K562 (cell line): Measurements from ENCODE around the gene PPP1R14C. TPM values are rescaled to one million over a fixed set of nuclear protein-coding genes. Genes with fewer than 3 reads are reported as not detected.

Source experiments
- ATAC-seq: fragments of 200-7000 bp; cut with Tn5 transposase; 3 replicates; pipeline ENCODE4 v1.9.1; 2020; ENCODE audit warnings: moderate library complexity
- BruUV-seq: library from RNA; stranded (reverse); fragments of 400-500 nt; replicated peaks from 2 replicates; lab custom pipeline; 2021; lab: Mats Ljungman, UMichigan
- CTCF ChIA-PET: fragments of 300-600 bp; formaldehyde crosslinking; extraction: SDS; loops from one replicate; lab custom pipeline; 2021; ENCODE audit warnings: low intra/inter-chr PET ratio; lab: Yijun Ruan, JAX
- POLR2A ChIA-PET: fragments of 300-600, 350-650 bp; sonication (Branson Sonifier 250); formaldehyde crosslinking; extraction: SDS; loops from one replicate; lab custom pipeline; 2021; ENCODE audit warnings: antibody characterized with exemption, inconsistent platforms; lab: Yijun Ruan, JAX
- DNase-seq, 4 experiments: peaks; one replicate each; pipeline versions ENCODE4 v3.0.0 to v3.0.0-alpha.2; 2011 to 2018; ENCODE audit warnings: low spot score in 3 of 4, mixed read lengths in 3 of 4; ENCODE audit errors: extremely low read depth in 1 of 4
- FAIRE-seq: peaks from 2 replicates; lab custom pipeline; 2011; peaks lifted over from hg19 to GRCh38; lab: Jason Lieb, UNC
- H2AFZ ChIP-seq: 2 replicates; pipeline ENCODE4 v1.6.0; 2011; ENCODE audit warnings: low read depth, low read length, control low read depth, inconsistent platforms
- H3K27ac ChIP-seq: fragments of 200-600 bp; 3 replicates; pipeline ENCODE4 v1.8.0; 2011; ENCODE audit warnings: low read depth, mild to moderate bottlenecking, control low read depth, inconsistent platforms, low read length, moderate library complexity, mixed read lengths; ENCODE audit errors: extremely low read depth
- H3K27me3 ChIP-seq, 2 experiments: fragments of 300-600 bp in 1 of 2; 2 replicates in 1 of 2; 3 replicates in 1 of 2; pipeline versions ENCODE4 v1.6.0 to v1.8.0; 2011; ENCODE audit warnings: inconsistent platforms in 2 of 2, low read length in 2 of 2, mild to moderate bottlenecking in 1 of 2, mixed read lengths in 1 of 2, moderate library complexity in 1 of 2; ENCODE audit not compliant: control insufficient read depth in 2 of 2, insufficient read depth in 2 of 2
- H3K36me3 ChIP-seq: fragments of 300-600 bp; 3 replicates; pipeline ENCODE4 v1.8.0; 2011; ENCODE audit warnings: mild to moderate bottlenecking, low read length, inconsistent platforms; ENCODE audit not compliant: control insufficient read depth, insufficient read depth
- H3K4me1 ChIP-seq, 2 experiments: fragments of 200-600 bp in 1 of 2; replicated peaks in 1 of 2; 2 replicates in 1 of 2; 3 replicates in 1 of 2; pipeline versions ENCODE4 v1.5.1 to v1.8.0; 2011; ENCODE audit warnings: inconsistent platforms in 2 of 2, low read length in 2 of 2, mild to moderate bottlenecking in 1 of 2, mixed read lengths in 1 of 2, moderate library complexity in 1 of 2; ENCODE audit not compliant: control insufficient read depth in 2 of 2, insufficient read depth in 2 of 2
- H3K4me2 ChIP-seq: 2 replicates; pipeline ENCODE4 v1.6.1; 2011; ENCODE audit warnings: low read length, control low read depth, inconsistent platforms, mixed read lengths; ENCODE audit not compliant: insufficient read depth
- H3K4me3 ChIP-seq: fragments of 200-600 bp; sonication (generic), shearing (Covaris generic); 2 replicates; pipeline ENCODE4 v1.5.1; 2016; ENCODE audit warnings: control low read depth, inconsistent platforms
- H3K79me2 ChIP-seq: fragments of 200-600 bp; 3 replicates; pipeline ENCODE4 v1.8.0; 2011; ENCODE audit warnings: low read length, inconsistent platforms; ENCODE audit not compliant: control insufficient read depth, insufficient read depth
- H3K9ac ChIP-seq, 2 experiments: 2 replicates each; pipeline versions ENCODE4 v1.6.0 to v1.6.1; 2011; ENCODE audit warnings: low read depth in 2 of 2, low read length in 2 of 2, control low read depth in 1 of 2, inconsistent platforms in 1 of 2, mild to moderate bottlenecking in 1 of 2, mixed read lengths in 1 of 2; ENCODE audit not compliant: insufficient read depth in 1 of 2
- H3K9me1 ChIP-seq: one replicate; pipeline ENCODE4 v1.6.0; 2011; ENCODE audit warnings: inconsistent platforms, mild to moderate bottlenecking, low read length, moderate library complexity; ENCODE audit not compliant: control insufficient read depth, insufficient read depth
- H3K9me3 ChIP-seq: replicated peaks from 2 replicates; pipeline ENCODE4 v1.5.1; 2011; ENCODE audit warnings: low read depth, low read length, inconsistent platforms; ENCODE audit not compliant: control insufficient read depth, insufficient read depth
- H4K20me1 ChIP-seq: replicated peaks from 2 replicates; pipeline ENCODE4 v1.6.1; 2011; ENCODE audit warnings: low read length, inconsistent platforms, mixed read lengths; ENCODE audit not compliant: control insufficient read depth, insufficient read depth
- ATF7 ChIP-seq: fragments of 450-650 bp; IDR thresholded peaks from 2 replicates; pipeline ENCODE4 v1.7.1; 2014; ENCODE audit warnings: mild to moderate bottlenecking, moderate library complexity
- BACH1 ChIP-seq: fragments of 200-800 bp; sonication (Bioruptor generic); IDR thresholded peaks from 2 replicates; pipeline ENCODE4 v1.6.1; 2016; ENCODE audit warnings: missing genetic modification characterization, missing compliant biosample characterization
- CBFA2T3 ChIP-seq: fragments of 450-650 bp; IDR thresholded peaks from 2 replicates; pipeline ENCODE4 v1.6.1; 2017
- CBX3 ChIP-seq, 2 experiments: IDR thresholded peaks; 1 replicate in 1 of 2; 2 replicates in 1 of 2; pipeline ENCODE4 v1.6.1; 2012; ENCODE audit warnings: inconsistent platforms in 2 of 2, low read length in 2 of 2, borderline replicate concordance in 1 of 2, control low read depth in 1 of 2
- CXXC5 ChIP-seq: fragments of 250-450 bp; sonication (Bioruptor Pico); IDR thresholded peaks from 2 replicates; pipeline ENCODE4 v1.8.0; 2022; ENCODE audit warnings: inconsistent platforms, mild to moderate bottlenecking, moderate library complexity
- DDX20 ChIP-seq: fragments of 450-650 bp; IDR thresholded peaks from 2 replicates; pipeline ENCODE4 v1.6.1; 2016; ENCODE audit warnings: missing genetic modification characterization, low read depth, mild to moderate bottlenecking, missing compliant biosample characterization, moderate library complexity
- DMBX1 ChIP-seq: fragments of 250-450 bp; sonication (Bioruptor Pico); IDR thresholded peaks from 2 replicates; pipeline ENCODE4 v1.8.0; 2022; ENCODE audit warnings: inconsistent platforms, mild to moderate bottlenecking, moderate library complexity, borderline replicate concordance
- EP300 ChIP-seq: IDR thresholded peaks from 2 replicates; pipeline ENCODE4 v1.6.1; 2012; ENCODE audit warnings: low read length, improper control_type of control experiment
- MAFF ChIP-seq: IDR thresholded peaks from 2 replicates; pipeline ENCODE4 v1.6.1; 2012; ENCODE audit warnings: low read length, improper control_type of control experiment
- NCOA4 ChIP-seq: fragments of 450-650 bp; IDR thresholded peaks from 2 replicates; pipeline ENCODE4 v1.6.1; 2018; ENCODE audit warnings: mild to moderate bottlenecking; ENCODE audit not compliant: partially characterized antibody
- TBL1XR1 ChIP-seq, 2 experiments: IDR thresholded peaks; 2 replicates each; pipeline ENCODE4 v1.6.1; 2012; ENCODE audit warnings: improper control_type of control experiment in 2 of 2, low read length in 2 of 2, mild to moderate bottlenecking in 1 of 2
- ZNF282 ChIP-seq: sonication (generic); formaldehyde crosslinking; IDR thresholded peaks from 2 replicates; pipeline ENCODE4 v1.8.1; 2023; ENCODE audit warnings: missing genetic modification reagents
- ZNF408 ChIP-seq: fragments of 250-450 bp; sonication (Bioruptor Pico); IDR thresholded peaks from 2 replicates; pipeline ENCODE4 v1.4.0; 2020; ENCODE audit warnings: low read depth, mild to moderate bottlenecking, moderate library complexity
- WGBS: fragments of 100-300 bp; shearing (Covaris generic); methylation state at CpG from one replicate; pipeline ENCODE4 v1.1.6; 2016; ENCODE audit warnings: low coverage, mixed read lengths; ENCODE audit not compliant: insufficient coverage; ENCODE audit errors: missing lambda C conversion rate; 5-methylcytosine and 5-hydroxymethylcytosine counted together
- in situ Hi-C: fragments of 300-500 bp; cut with MboI; formaldehyde crosslinking; loops from 4 replicates; pipeline ENCODE4 v1.15.0; 2018; ENCODE audit warnings: inconsistent platforms, mixed read lengths
- intact Hi-C: fragments of 100-400 bp; cut with micrococcal nuclease; formaldehyde crosslinking; loops from 2 replicates; pipeline ENCODE4 v1.14.2; 2022
- polyA plus RNA-seq, 8 experiments: library from polyadenylated mRNA; depleted of rRNA in 4 of 8; stranded (reverse) in 5 of 8; unstranded in 3 of 8; fragments of >200 nt; fragmentation: Nextera tagmentation in 2 of 8; fragmentation: Illumina TruSeq in 1 of 8; extraction: Ambion mirVana in 2 of 8; extraction: Trizol in 1 of 8; gene quantifications; 2 replicates each; pipeline versions ENCODE4 v1.2.1 to v1.2.3, GENCODE V29; 2011 to 2014; ENCODE audit warnings: inconsistent platforms in 1 of 8, missing spikeins in 1 of 8
- total RNA-seq, 7 experiments: library from RNA; depleted of rRNA in 6 of 7; stranded (reverse); fragments of >200 nt in 6 of 7; fragmentation: Illumina TruSeq in 2 of 7; extraction: Trizol in 2 of 7; gene quantifications; 2 replicates each; pipeline versions ENCODE4 v1.2.1 to v1.2.3, GENCODE V29; 2011 to 2021; ENCODE audit warnings: low replicate concordance in 1 of 7
- TF ChIP-seq, protein P1 (sequence below): fragments of 250-450 bp; sonication (Bioruptor Pico); IDR thresholded peaks from 2 replicates; pipeline ENCODE4 v1.4.0; 2020; ENCODE audit warnings: mild to moderate bottlenecking
- TF ChIP-seq, protein P2 (sequence below): fragments of 250-450 bp; sonication (Bioruptor Pico); IDR thresholded peaks from 2 replicates; pipeline ENCODE4 v1.4.0; 2020
- TF ChIP-seq, protein P3 (sequence below): fragments of 450-650 bp; formaldehyde crosslinking; IDR thresholded peaks from 2 replicates; pipeline ENCODE4 v1.4.0; 2020; ENCODE audit warnings: mild to moderate bottlenecking, moderate library complexity

PPP1R14C gene
- total and polyA plus RNA-seq, 9 of the 15 experiments (the other 6 are each of a cell fraction or from before 2014, with no cell fraction given) = 4.5 to 16.6 (median 11.9) TPM

DNA sequence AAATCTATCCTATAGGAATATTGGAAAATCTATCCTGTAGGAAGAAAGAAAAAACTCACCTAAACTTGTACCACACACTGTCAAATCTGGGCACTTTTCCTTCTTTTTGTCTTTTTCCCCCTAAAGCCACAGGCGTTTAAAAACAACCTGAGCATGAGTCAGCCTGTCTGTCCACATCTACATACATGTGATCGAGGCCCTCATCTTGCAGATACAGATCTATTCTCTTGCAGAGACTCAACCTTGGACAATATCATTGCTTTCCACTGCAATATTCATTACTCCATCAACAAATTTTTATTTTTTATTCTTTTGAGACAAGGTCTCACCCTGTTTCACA lies 130.1 kb downstream of the PPP1R14C start (continued):
- TF ChIP-seq CXXC5 (CRISPR knock-in tag) (no peak), BACH1 (tag) (peak; percentile 74; the same call in 1 of the 2 replicates), MAFF (peak; percentile 18; the same call in 1 of the 2 replicates)
- TF ChIP-seq, protein P1, sequence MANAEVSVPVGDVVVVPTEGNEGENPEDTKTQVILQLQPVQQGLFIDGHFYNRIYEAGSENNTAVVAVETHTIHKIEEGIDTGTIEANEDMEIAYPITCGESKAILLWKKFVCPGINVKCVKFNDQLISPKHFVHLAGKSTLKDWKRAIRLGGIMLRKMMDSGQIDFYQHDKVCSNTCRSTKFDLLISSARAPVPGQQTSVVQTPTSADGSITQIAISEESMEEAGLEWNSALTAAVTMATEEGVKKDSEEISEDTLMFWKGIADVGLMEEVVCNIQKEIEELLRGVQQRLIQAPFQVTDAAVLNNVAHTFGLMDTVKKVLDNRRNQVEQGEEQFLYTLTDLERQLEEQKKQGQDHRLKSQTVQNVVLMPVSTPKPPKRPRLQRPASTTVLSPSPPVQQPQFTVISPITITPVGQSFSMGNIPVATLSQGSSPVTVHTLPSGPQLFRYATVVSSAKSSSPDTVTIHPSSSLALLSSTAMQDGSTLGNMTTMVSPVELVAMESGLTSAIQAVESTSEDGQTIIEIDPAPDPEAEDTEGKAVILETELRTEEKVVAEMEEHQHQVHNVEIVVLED (CRISPR knock-in tag) = peak; percentile 21; the same call in 1 of the 2 replicates

- ChIA-PET CTCF (no interaction called here), POLR2A (interaction anchor here (0.7 to 2.4 kb wide), 3 partner anchors 13 to 649 kb away, joined by 3 to 11 read pairs (median 3); no protein-coding TSS in a partner anchor)
- no peak overlapping the region for H3K4me3 ChIP-seq
- no peaks in the 10 kb centered on the region for H3K9me1 ChIP-seq
- no peaks in the 10 kb centered on the region for H3K27me3 ChIP-seq
- ATAC-seq = no peak
- H3K27ac ChIP-seq = peak overlapping the region; percentile 3; the same call in 2 of the 3 replicates
- H2AFZ ChIP-seq = peak overlapping the region; percentile 67
- peak overlapping the region; percentile 6 to 51; a peak in 2 of 4 replicates for H3K9ac ChIP-seq
- no peaks in the 10 kb centered on the region for H3K9me3 ChIP-seq
- BruUV-seq = no TSS peak
- H3K36me3 ChIP-seq = no peaks in the 10 kb centered on the region
- FAIRE-seq = no peak
- in situ Hi-C loops (no loop called here), intact Hi-C loops (loop anchor here (2.0 to 10.0 kb wide), 4 partner anchors 49 to 339 kb away; no protein-coding TSS in a partner anchor)
- peak overlapping the region; percentile 0; the same call in 1 of the 2 replicates for H3K4me2 ChIP-seq
- DNase-seq = peak in 1 of 4 experiments; percentile 59
- H3K79me2 ChIP-seq = no peaks in the 10 kb centered on the region
- 55% methylated on average over 15 of the region's 15 CpGs for WGBS
- no peaks in the 10 kb centered on the region for H4K20me1 ChIP-seq
- H3K4me1 ChIP-seq = peaks cover 76 to 93% of the 10 kb centered on the region in 2 experiments
- TF ChIP-seq, protein P2, sequence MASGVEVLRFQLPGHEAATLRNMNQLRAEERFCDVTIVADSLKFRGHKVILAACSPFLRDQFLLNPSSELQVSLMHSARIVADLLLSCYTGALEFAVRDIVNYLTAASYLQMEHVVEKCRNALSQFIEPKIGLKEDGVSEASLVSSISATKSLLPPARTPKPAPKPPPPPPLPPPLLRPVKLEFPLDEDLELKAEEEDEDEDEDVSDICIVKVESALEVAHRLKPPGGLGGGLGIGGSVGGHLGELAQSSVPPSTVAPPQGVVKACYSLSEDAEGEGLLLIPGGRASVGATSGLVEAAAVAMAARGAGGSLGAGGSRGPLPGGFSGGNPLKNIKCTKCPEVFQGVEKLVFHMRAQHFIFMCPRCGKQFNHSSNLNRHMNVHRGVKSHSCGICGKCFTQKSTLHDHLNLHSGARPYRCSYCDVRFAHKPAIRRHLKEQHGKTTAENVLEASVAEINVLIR (CRISPR knock-in tag) = 0 out of 2 replicates have a peak, but pooled peaks have one; percentile 4
- 0 out of 3 replicates have a peak, but pooled peaks of 1 of the 2 experiments have one; percentile 17 for TF ChIP-seq CBX3 (IDR thresholded peaks at IDR 0.05; ENCODE audit: borderline replicate concordance in 1 of 2, low read length in 2 of 2)
- no peak for TF ChIP-seq ATF7
- TF ChIP-seq ZNF408 (CRISPR knock-in tag) = no peak
- TF ChIP-seq ZNF282 (CRISPR knock-in tag) = no peak
- TF ChIP-seq, protein P3, sequence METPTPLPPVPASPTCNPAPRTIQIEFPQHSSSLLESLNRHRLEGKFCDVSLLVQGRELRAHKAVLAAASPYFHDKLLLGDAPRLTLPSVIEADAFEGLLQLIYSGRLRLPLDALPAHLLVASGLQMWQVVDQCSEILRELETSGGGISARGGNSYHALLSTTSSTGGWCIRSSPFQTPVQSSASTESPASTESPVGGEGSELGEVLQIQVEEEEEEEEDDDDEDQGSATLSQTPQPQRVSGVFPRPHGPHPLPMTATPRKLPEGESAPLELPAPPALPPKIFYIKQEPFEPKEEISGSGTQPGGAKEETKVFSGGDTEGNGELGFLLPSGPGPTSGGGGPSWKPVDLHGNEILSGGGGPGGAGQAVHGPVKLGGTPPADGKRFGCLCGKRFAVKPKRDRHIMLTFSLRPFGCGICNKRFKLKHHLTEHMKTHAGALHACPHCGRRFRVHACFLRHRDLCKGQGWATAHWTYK = no peak
- peak; percentile 77 for TF ChIP-seq CBFA2T3
- TF ChIP-seq DMBX1 = peak; percentile 51; the same call in 1 of the 2 replicates
- TF ChIP-seq TBL1XR1 (IDR thresholded peaks at IDR 0.05; ENCODE audit: low read length in 2 of 2) = peak in 1 of 2 experiments; percentile 5; a peak in 1 of 4 replicates
- TF ChIP-seq NCOA4 = no peak
- no peak for TF ChIP-seq DDX20 (tag)
- peak; percentile 16; the same call in 1 of the 2 replicates for TF ChIP-seq EP300
Observed at GRCh38 chr6:150273457-150274309, 130.8 kb downstream of the PPP1R14C start.
